Measurements from ENCODE around the gene C19orf38.
"Not testable (repeated sequence)": the region's sequence is repeated elsewhere in the genome, so short reads cannot be mapped to it uniquely, and the experiment has no call there.

The C19orf38 gene

GRCh38 chr19:10876459-10877240 lies 28.4 kb downstream of the C19orf38 start:
- DNase-seq (ENCODE audit: low spot score) = no peak

GRCh38 chr19:10877608-10878007 lies 29.4 kb downstream of the C19orf38 start:
- not testable (repeated sequence) for DNase-seq (ENCODE audit: low spot score)

- DNase-seq (ENCODE audit: low spot score) = no peak
These were observed 30.0 kb downstream of the C19orf38 start for GRCh38 chr19:10878253-10878652.

GRCh38 chr19:10881403-10882107 lies 33.3 kb downstream of the C19orf38 start:
- DNase-seq (ENCODE audit: low spot score) = no peak

DNA sequence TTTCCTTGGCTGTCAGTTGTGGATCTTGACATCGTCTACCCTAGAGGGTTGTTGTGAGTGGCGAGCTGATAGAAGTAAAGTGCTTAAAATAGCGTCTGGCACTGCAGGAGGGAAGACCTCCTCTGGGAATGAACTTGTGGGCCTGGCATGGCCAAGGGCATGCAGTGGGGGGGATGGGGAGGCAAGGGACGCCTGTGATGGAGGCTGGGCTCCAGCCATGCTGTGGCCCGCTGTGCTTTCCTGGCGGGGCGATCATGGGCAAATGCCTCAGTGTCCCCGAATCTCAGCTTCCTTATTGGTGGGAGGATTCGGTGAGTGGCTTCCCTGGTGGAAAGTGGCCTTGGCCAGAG lies 33.9 kb downstream of the C19orf38 start:
- no peak for DNase-seq (ENCODE audit: low spot score)

- DNase-seq (ENCODE audit: low spot score) = no peak
These were observed 36.1 kb downstream of the C19orf38 start for GRCh38 chr19:10884274-10884673.

- no peak for DNase-seq (ENCODE audit: low spot score)
These were observed 37.3 kb downstream of the C19orf38 start for GRCh38 chr19:10885201-10886169.

DNA sequence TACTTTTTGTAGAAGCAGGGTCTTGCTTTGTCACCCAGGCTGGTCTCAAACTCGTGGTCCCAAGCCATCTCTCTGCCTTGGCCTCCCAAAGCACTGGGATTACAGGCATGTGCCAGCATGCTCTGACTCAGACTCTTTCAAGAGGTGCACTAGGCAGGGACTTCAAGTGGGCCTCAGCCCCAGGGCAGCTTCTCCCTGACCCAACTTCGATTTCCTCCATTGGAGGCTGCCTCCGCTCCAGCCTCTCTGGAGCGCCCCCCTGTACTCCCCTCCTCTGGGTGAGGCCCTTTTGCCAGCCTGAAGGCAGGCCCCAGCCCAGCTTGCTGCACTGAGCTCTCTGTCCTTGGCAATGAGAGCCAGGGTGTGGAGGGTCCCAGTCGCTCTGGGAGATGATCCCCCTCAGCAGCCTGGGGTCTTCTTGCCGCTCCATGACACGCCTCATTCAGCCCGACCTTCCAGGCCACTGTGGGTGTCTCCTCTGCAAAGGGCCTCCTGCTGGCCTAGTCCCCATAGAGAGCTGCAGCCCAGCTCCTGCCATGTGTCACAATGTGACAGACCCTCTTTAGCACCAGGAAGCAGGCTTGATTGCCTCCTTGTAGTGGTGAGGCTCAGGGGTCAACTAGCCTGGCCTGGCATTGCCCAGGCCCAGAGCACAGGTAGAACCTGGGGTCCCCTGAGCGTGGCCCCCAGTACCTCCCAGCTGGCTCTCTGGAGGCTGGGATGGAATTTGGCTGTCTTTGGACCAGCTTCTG lies 39.6 kb downstream of the C19orf38 start:
- DNase-seq (ENCODE audit: low spot score) = no peak

DNA sequence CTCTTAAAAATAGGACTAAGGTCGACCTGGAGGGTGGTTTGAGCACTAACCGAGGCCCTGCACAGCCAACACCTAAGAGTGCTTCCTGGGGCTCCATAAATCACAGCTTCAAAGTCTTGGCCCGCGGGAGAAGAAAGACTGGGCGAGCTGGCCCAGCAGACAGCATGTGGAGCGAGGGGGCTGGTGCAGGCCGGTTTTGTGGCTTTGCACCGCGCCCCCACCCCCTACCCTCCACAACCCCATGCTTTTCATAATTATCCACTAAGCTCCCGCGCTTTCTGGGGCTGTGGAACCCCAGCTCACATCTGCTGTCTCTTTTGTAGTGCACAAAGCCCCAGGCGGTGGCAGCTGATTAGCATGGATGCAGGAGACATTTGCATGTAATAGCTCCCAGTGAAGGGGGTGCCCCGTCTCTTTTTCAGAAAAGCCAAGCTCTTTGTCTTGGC lies 40.2 kb downstream of the C19orf38 start:
- DNase-seq (ENCODE audit: low spot score) = no peak

GRCh38 chr19:10889880-10890279 lies 41.7 kb downstream of the C19orf38 start:
- DNase-seq (ENCODE audit: low spot score) = no peak

DNA sequence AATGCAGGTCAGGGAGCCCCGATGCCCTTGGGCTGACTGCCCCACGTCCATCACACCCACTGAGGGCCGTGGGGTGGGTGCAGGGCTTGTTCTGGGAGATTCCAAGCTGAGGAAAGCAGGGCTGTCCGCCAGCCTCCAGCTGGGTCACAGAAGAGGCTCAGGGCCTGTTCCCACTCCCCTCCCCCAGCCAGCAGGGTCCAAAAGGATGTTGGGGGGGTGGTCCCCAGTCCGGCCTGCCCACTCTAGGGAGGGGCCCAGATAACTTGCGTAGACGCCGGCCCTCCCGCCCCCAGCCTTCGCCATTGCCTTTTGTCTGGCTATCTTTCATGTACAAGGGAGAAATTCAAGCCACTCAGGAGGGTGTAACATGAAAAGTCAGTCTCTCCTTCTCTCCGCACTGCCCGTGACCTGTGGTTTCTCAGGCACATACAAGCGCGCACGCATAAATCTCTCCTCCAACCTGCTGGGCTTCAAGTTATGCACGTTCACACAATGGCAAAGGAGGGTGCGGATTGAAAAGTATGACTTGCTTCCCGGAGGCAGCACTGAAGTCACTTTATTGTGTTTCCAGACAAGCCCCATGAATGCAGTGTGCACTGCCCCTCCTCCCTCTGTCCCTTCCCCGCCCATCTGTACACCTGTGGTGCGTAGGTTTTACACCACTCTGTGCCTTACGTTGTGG lies 43.3 kb downstream of the C19orf38 start:
- DNase-seq (ENCODE audit: low spot score) = peak; percentile 72

DNA sequence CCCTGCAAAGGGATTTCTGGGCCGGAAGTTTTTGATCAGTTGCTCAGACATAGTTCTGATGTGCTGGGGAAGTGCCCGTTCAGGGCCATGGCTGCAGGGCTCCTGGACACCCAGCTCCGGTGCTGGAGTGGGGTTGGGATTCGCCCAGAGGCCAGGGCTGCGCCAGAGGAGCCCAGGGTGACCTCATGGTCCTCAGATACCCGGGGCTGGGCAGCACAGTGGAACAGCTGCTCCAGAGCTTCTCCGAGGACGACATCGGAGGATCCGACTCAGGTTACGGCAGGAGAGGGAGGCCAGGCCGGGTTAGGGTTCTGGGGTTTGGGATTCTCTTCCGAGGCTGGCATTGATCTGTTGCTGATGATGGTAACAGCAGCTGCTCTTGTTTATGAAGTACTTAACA lies 44.0 kb downstream of the C19orf38 start:
- DNase-seq (ENCODE audit: low spot score) = no peak

GRCh38 chr19:10894911-10895213 lies 46.6 kb downstream of the C19orf38 start:
- no peak for DNase-seq (ENCODE audit: low spot score)

- no peak for DNase-seq (ENCODE audit: low spot score)
These were observed 47.1 kb downstream of the C19orf38 start for GRCh38 chr19:10895363-10895762.

GRCh38 chr19:10895920-10896319 lies 47.7 kb downstream of the C19orf38 start:
- DNase-seq (ENCODE audit: low spot score) = no peak

- DNase-seq (ENCODE audit: low spot score) = no peak
These were observed 48.8 kb downstream of the C19orf38 start for GRCh38 chr19:10896851-10897526.

DNA sequence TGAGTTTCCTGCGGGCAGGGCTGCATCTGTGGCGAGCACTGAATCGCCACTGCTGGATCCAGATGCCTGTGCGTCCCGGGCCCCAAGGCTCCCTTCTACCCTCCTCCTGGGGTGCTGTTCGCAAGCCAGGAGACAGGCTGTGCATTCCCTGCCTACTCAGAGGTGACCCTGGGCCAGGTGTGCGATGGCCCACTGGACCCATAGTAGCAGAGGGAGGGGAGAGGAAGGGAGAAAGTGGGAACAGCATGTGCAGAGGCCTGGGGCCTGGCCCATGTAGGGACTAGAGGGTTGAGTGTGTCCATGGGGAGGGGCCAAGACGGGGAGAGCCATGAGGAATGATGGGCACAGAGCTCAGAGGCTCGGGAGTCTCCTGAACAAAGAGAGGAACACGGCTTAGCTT lies 50.4 kb downstream of the C19orf38 start:
- no peak for DNase-seq (ENCODE audit: low spot score)

DNA sequence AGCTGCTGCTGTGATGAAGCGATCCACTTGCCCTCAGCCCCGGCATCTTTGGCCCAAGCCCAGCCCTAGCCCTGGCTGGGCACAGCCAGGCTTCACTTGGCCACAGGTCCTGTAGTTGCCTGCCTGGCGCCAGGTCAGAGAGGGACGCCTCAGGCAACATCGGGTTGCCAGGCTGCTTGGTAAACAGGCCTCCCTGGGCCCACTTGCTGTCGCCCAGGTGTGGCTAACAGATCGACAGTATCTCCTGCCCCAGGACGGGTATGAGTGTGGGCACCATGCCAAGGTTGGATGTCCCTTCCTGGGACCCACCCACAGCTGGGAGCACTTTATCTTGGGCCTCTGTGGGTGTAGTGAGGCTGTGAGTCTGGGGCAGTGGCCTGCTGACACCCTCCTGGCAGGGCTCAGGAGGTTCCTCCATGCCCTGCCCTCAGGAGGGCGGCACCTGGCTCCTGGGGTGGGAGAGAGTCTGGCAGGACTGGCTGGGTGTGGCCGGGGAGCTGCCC lies 51.0 kb downstream of the C19orf38 start:
- no peak for DNase-seq (ENCODE audit: low spot score)

GRCh38 chr19:10907925-10908324 lies 59.7 kb downstream of the C19orf38 start:
- no peak for DNase-seq (ENCODE audit: low spot score)

DNA sequence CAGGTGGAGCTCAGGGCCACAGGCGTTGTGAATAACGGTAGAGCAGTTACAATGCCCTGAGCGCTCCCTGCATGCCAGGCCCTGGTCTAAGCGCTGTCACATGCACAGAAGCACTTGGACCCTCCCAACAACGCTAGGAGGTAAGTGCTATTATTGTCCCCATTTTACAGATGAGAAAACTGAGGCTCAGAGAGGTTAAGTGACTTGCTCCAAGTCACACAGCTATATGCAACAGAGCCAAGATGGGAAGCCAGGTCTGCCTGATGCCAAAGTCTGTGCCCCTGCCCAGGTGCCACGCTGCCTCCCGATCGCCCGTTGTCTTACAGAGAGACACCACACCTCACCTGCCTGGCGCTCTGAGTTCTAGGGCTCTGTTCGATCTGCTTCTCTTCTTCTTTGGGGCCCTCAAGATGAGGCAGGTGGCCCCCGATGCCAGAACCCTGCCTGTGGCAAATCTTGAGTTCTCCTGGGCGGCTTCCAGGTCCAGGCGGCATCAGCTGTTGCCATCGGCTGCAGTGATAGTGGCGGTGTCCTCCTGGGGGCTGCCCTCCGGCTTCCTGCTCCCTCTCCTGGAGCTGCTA lies 60.3 kb downstream of the C19orf38 start:
- no peak for DNase-seq (ENCODE audit: low spot score)
